CD4-positive, alpha-beta memory T cell (primary cell): ENCODE measurements around the gene AOC1. TPM values are rescaled to one million over a fixed set of nuclear protein-coding genes. Genes with fewer than 3 reads are reported as not detected.

Source experiments
- CTCF ChIA-PET: fragments of 350-600 bp; sonication (Branson Sonifier 250); formaldehyde crosslinking; loops from one replicate; lab custom pipeline; 2021; ENCODE audit warnings: inconsistent platforms; ENCODE audit not compliant: partially characterized antibody; lab: Charles Lee
- POLR2A ChIA-PET: fragments of 350-600 bp; sonication (Branson Sonifier 250); formaldehyde crosslinking; loops from one replicate; lab custom pipeline; 2021; ENCODE audit not compliant: partially characterized antibody; lab: Charles Lee
- DNase-seq, 5 donors: peaks; one replicate each; pipeline versions ENCODE4 v3.0.0 to v3.0.0-alpha.2; 2020 to 2022; ENCODE audit warnings: mixed read lengths in 1 of 5
- H3K27ac ChIP-seq: one replicate; pipeline ENCODE4 v1.7.0; 2013; ENCODE audit warnings: low read depth, low read length
- H3K27me3 ChIP-seq: 2 replicates; pipeline ENCODE4 v1.7.0; 2013; ENCODE audit warnings: mild to moderate bottlenecking, low read length, moderate library complexity; ENCODE audit not compliant: insufficient read depth
- H3K36me3 ChIP-seq: 2 replicates; pipeline ENCODE4 v1.7.0; 2013; ENCODE audit warnings: mild to moderate bottlenecking, low read length, moderate library complexity; ENCODE audit not compliant: insufficient read depth
- H3K4me1 ChIP-seq: 2 replicates; pipeline ENCODE4 v1.7.0; 2013; ENCODE audit warnings: mild to moderate bottlenecking, low read length, moderate library complexity; ENCODE audit not compliant: insufficient read depth
- H3K4me3 ChIP-seq, 2 donors: one replicate each; pipeline ENCODE4 v1.7.0; 2013; ENCODE audit warnings: low read length in 2 of 2, mild to moderate bottlenecking in 1 of 2
- H3K9me3 ChIP-seq, 2 donors: one replicate each; pipeline ENCODE4 v1.7.0; 2013; ENCODE audit warnings: low read length in 2 of 2, control low read depth in 1 of 2; ENCODE audit not compliant: control insufficient read depth in 1 of 2
- H3K27ac Mint-ChIP-seq, 7 donors: one replicate each; pipeline ENCODE4 v1.8.0; 2020 to 2021; ENCODE audit warnings: mixed read lengths in 7 of 7, mild to moderate bottlenecking in 6 of 7, inconsistent platforms in 3 of 7, moderate library complexity in 3 of 7
- H3K27me3 Mint-ChIP-seq, 2 donors: one replicate each; pipeline ENCODE4 v1.8.0; 2020 to 2021; ENCODE audit warnings: mixed read lengths in 2 of 2
- H3K36me3 Mint-ChIP-seq, 2 donors: one replicate each; pipeline ENCODE4 v1.8.0; 2020 to 2021; ENCODE audit warnings: mixed read lengths in 2 of 2, inconsistent platforms in 1 of 2, mild to moderate bottlenecking in 1 of 2
- H3K4me1 Mint-ChIP-seq, 4 donors: one replicate each; pipeline ENCODE4 v1.8.0; 2020 to 2021; ENCODE audit warnings: mixed read lengths in 4 of 4, mild to moderate bottlenecking in 1 of 4
- H3K4me3 Mint-ChIP-seq, 8 donors: one replicate each; pipeline ENCODE4 v1.8.0; 2020 to 2021; ENCODE audit warnings: mixed read lengths in 8 of 8, mild to moderate bottlenecking in 7 of 8, moderate library complexity in 6 of 8, inconsistent platforms in 3 of 8
- H3K9me3 Mint-ChIP-seq, 8 donors: one replicate each; pipeline ENCODE4 v1.8.0; 2020 to 2021; ENCODE audit warnings: mixed read lengths in 8 of 8, mild to moderate bottlenecking in 5 of 8, inconsistent platforms in 3 of 8, moderate library complexity in 1 of 8
- intact Hi-C: fragments of 100-400 bp; cut with micrococcal nuclease; formaldehyde crosslinking; loops from one replicate; pipeline ENCODE4 v1.15.1; 2023
- polyA plus RNA-seq, 2 donors: library from polyadenylated mRNA; unstranded; fragments of 300-500 nt; fragmentation: Illumina TruSeq; gene quantifications; one replicate each; pipeline ENCODE4 v1.2.3, GENCODE V29; 2021
- total RNA-seq, 2 experiments: library from RNA; stranded (reverse); gene quantifications; one replicate each; pipeline ENCODE4 v1.2.3, GENCODE V29; 2021

Gene AOC1
- total and polyA plus RNA-seq, 4 experiments from 2014 or later = not detected

GRCh38 chr7:150824379-150825177 is 27.7 kb upstream of the AOC1 start:
- ChIA-PET POLR2A (no interaction called here), CTCF (no interaction called here)
- peaks cover 0 to 13% (median 5%) of the 10 kb centered on the region in 8 donors for H3K9me3 Mint-ChIP-seq
- intact Hi-C loops = no loop called here
- Histone ChIP-seq H3K27me3 (no peaks in the 10 kb centered on the region), H3K36me3 (no peaks in the 10 kb centered on the region), H3K4me3 (no peak overlapping the region), H3K4me1 (no peaks in the 10 kb centered on the region), H3K9me3 (no peaks in the 10 kb centered on the region), H3K27ac (no peak overlapping the region)
- no peak overlapping the region for H3K27ac Mint-ChIP-seq
- DNase-seq = no peak
- H3K4me3 Mint-ChIP-seq = no peak overlapping the region
- peaks cover 17 to 18% of the 10 kb centered on the region in 2 donors for H3K27me3 Mint-ChIP-seq
- no peaks in the 10 kb centered on the region for H3K4me1 Mint-ChIP-seq
- H3K36me3 Mint-ChIP-seq = peaks cover 0 to 5% of the 10 kb centered on the region in 2 donors

- POLR2A ChIA-PET = no interaction called here
- no peaks in the 10 kb centered on the region for H3K4me1 Mint-ChIP-seq
- H3K4me3 Mint-ChIP-seq = no peak overlapping the region
- Histone ChIP-seq H3K36me3 (no peaks in the 10 kb centered on the region), H3K4me1 (no peaks in the 10 kb centered on the region), H3K27me3 (no peaks in the 10 kb centered on the region), H3K27ac (no peak overlapping the region), H3K4me3 (no peak overlapping the region), H3K9me3 (no peaks in the 10 kb centered on the region)
- H3K36me3 Mint-ChIP-seq = peaks cover 0 to 5% of the 10 kb centered on the region in 2 donors
- intact Hi-C loops = no loop called here
- peaks cover 0 to 12% (median 5%) of the 10 kb centered on the region in 8 donors for H3K9me3 Mint-ChIP-seq
- CTCF ChIA-PET = no interaction called here
- no peak for DNase-seq
- H3K27ac Mint-ChIP-seq = peak overlapping the region in 1 of 7 donors; percentile 20
- H3K27me3 Mint-ChIP-seq = peaks cover 17 to 26% of the 10 kb centered on the region in 2 donors
Observed at GRCh38 chr7:150826061-150826849, 26.1 kb upstream of the AOC1 start.

- H3K36me3 ChIP-seq = no peaks in the 10 kb centered on the region
- H3K4me3 ChIP-seq = no peak overlapping the region
- ChIA-PET CTCF (no interaction called here), POLR2A (no interaction called here)
- no peak overlapping the region for H3K27ac ChIP-seq
- Mint-ChIP-seq H3K9me3 (peaks cover 0 to 3% (median 0%) of the 10 kb centered on the region in 8 donors), H3K36me3 (no peaks in the 10 kb centered on the region), H3K27ac (no peak overlapping the region), H3K4me1 (no peaks in the 10 kb centered on the region), H3K4me3 (no peak overlapping the region), H3K27me3 (peaks cover 17 to 29% of the 10 kb centered on the region in 2 donors)
- no peak for DNase-seq
- intact Hi-C loops = no loop called here
- no peaks in the 10 kb centered on the region for H3K27me3 ChIP-seq
- no peaks in the 10 kb centered on the region for H3K4me1 ChIP-seq
- H3K9me3 ChIP-seq = no peaks in the 10 kb centered on the region
Observed at GRCh38 chr7:150828384-150828783, 23.9 kb upstream of the AOC1 start.

- H3K36me3 ChIP-seq = no peaks in the 10 kb centered on the region
- DNase-seq = no peak
- no peaks in the 10 kb centered on the region for H3K9me3 ChIP-seq
- Mint-ChIP-seq H3K27ac (no peak overlapping the region), H3K9me3 (peaks cover 0 to 2% (median 0%) of the 10 kb centered on the region in 8 donors), H3K4me3 (no peak overlapping the region), H3K27me3 (peaks cover 17 to 36% of the 10 kb centered on the region in 2 donors), H3K36me3 (no peaks in the 10 kb centered on the region), H3K4me1 (no peaks in the 10 kb centered on the region)
- H3K27ac ChIP-seq = no peak overlapping the region
- H3K4me1 ChIP-seq = no peaks in the 10 kb centered on the region
- H3K4me3 ChIP-seq = no peak overlapping the region
- CTCF ChIA-PET = no interaction called here
- no peaks in the 10 kb centered on the region for H3K27me3 ChIP-seq
- POLR2A ChIA-PET = no interaction called here
- intact Hi-C loops = no loop called here
Observed at GRCh38 chr7:150829426-150829825, 22.9 kb upstream of the AOC1 start.

GRCh38 chr7:150830937-150831336 is 21.4 kb upstream of the AOC1 start:
- Histone ChIP-seq H3K27ac (no peak overlapping the region), H3K4me1 (no peaks in the 10 kb centered on the region), H3K36me3 (no peaks in the 10 kb centered on the region), H3K27me3 (no peaks in the 10 kb centered on the region), H3K4me3 (no peak overlapping the region), H3K9me3 (no peaks in the 10 kb centered on the region)
- POLR2A ChIA-PET = no interaction called here
- CTCF ChIA-PET = no interaction called here
- H3K4me3 Mint-ChIP-seq = no peak overlapping the region
- H3K27me3 Mint-ChIP-seq = peaks cover 14 to 35% of the 10 kb centered on the region in 2 donors
- intact Hi-C loops = no loop called here
- no peaks in the 10 kb centered on the region for H3K4me1 Mint-ChIP-seq
- H3K27ac Mint-ChIP-seq = no peak overlapping the region
- DNase-seq = no peak
- H3K9me3 Mint-ChIP-seq = peaks cover 0 to 2% (median 0%) of the 10 kb centered on the region in 8 donors
- no peaks in the 10 kb centered on the region for H3K36me3 Mint-ChIP-seq

- Mint-ChIP-seq H3K27me3 (peaks cover 7 to 28% of the 10 kb centered on the region in 2 donors), H3K4me1 (no peaks in the 10 kb centered on the region), H3K4me3 (no peak overlapping the region), H3K36me3 (no peaks in the 10 kb centered on the region), H3K27ac (no peak overlapping the region), H3K9me3 (peaks cover 0 to 2% (median 0%) of the 10 kb centered on the region in 8 donors)
- POLR2A ChIA-PET = no interaction called here
- no peak for DNase-seq
- Histone ChIP-seq H3K36me3 (no peaks in the 10 kb centered on the region), H3K27me3 (no peaks in the 10 kb centered on the region), H3K4me1 (no peaks in the 10 kb centered on the region), H3K9me3 (no peaks in the 10 kb centered on the region), H3K4me3 (no peak overlapping the region), H3K27ac (no peak overlapping the region)
- CTCF ChIA-PET = no interaction called here
- intact Hi-C loops = no loop called here
Observed at GRCh38 chr7:150831851-150832250, 20.5 kb upstream of the AOC1 start.

- no peaks in the 10 kb centered on the region for H3K36me3 Mint-ChIP-seq
- CTCF ChIA-PET = no interaction called here
- no peaks in the 10 kb centered on the region for H3K36me3 ChIP-seq
- H3K4me1 Mint-ChIP-seq = no peaks in the 10 kb centered on the region
- H3K27ac ChIP-seq = no peak overlapping the region
- no peak overlapping the region for H3K27ac Mint-ChIP-seq
- peaks cover 1 to 20% of the 10 kb centered on the region in 2 donors for H3K27me3 Mint-ChIP-seq
- no peaks in the 10 kb centered on the region for H3K4me1 ChIP-seq
- DNase-seq = no peak
- POLR2A ChIA-PET = no interaction called here
- no peaks in the 10 kb centered on the region for H3K9me3 ChIP-seq
- no peak overlapping the region for H3K4me3 ChIP-seq
- intact Hi-C loops = no loop called here
- H3K9me3 Mint-ChIP-seq = peaks cover 0 to 2% (median 0%) of the 10 kb centered on the region in 8 donors
- H3K27me3 ChIP-seq = no peaks in the 10 kb centered on the region
- H3K4me3 Mint-ChIP-seq = no peak overlapping the region
Observed at GRCh38 chr7:150835019-150835418, 17.3 kb upstream of the AOC1 start.
